NCI-H2029 (cell line): ENCODE data around the gene PLA2G6.

Experiments
- DNase-seq: peaks from one replicate; lab custom pipeline; 2025; lab: John Stamatoyannopoulos, UW

The PLA2G6 gene, protein sequence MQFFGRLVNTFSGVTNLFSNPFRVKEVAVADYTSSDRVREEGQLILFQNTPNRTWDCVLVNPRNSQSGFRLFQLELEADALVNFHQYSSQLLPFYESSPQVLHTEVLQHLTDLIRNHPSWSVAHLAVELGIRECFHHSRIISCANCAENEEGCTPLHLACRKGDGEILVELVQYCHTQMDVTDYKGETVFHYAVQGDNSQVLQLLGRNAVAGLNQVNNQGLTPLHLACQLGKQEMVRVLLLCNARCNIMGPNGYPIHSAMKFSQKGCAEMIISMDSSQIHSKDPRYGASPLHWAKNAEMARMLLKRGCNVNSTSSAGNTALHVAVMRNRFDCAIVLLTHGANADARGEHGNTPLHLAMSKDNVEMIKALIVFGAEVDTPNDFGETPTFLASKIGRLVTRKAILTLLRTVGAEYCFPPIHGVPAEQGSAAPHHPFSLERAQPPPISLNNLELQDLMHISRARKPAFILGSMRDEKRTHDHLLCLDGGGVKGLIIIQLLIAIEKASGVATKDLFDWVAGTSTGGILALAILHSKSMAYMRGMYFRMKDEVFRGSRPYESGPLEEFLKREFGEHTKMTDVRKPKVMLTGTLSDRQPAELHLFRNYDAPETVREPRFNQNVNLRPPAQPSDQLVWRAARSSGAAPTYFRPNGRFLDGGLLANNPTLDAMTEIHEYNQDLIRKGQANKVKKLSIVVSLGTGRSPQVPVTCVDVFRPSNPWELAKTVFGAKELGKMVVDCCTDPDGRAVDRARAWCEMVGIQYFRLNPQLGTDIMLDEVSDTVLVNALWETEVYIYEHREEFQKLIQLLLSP

DNA sequence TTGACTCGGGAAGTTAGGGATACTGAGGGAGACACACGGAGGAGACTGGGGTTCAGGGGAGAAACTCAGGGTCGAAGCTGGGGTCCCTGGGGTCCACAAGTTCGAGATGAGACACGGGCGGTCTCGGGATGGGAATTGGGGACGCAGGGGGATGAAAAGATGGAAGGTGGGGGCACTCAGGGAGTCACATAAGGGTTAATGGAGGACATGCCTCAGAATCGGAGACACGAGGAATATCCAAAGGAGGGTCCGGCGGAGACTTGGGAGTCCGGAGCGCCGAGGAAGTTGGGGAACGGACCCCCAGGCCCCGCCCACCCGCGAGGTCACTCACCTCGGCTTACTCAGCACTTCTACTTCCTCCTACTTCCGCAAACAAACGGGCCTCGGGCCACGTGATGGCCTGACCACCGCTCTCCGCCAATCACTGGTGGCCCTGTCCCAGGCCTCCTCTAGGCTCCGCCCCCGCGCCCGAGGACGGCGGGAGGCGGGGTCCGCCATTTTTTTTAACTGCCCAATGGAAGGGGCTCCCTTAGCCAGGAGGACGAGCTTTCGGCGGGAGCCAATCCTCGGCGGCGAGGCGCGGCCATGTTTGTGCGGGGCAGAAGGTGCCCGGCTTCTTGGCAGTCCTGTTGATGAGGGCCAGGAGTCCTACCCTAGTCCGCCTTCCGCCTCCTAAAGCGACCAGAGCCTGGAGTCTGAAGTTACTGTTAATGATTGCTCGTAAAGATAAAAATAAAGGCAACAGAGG is at the start of gene PLA2G6:
TSS of gene PLA2G6 (minus strand) at position 378 of the 748 bp plus-strand sequence. CDS start 12,404 bp downstream, outside the sequence.
- DNase-seq = peak; percentile 97

DNA sequence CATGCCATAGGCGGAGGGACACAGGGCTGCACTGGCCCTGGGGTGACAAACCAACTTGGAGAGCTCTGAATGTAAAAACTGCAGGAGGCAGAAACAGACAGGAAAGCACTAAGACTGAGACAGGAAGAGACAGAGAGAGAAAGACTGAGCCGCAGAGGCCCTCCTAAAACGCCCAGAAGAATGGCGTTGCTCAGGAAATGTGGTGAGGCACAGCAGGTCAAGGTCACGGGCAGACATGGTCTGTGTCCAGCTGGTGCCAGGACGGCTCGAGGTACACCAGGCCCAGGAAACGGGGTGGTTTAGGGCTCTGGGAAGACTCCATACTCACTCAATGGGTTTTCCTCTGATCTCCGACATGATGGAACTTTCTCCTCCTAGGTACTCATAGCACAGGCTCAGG is 49.3 kb upstream of the PLA2G6 start:
- no peak for DNase-seq

DNA sequence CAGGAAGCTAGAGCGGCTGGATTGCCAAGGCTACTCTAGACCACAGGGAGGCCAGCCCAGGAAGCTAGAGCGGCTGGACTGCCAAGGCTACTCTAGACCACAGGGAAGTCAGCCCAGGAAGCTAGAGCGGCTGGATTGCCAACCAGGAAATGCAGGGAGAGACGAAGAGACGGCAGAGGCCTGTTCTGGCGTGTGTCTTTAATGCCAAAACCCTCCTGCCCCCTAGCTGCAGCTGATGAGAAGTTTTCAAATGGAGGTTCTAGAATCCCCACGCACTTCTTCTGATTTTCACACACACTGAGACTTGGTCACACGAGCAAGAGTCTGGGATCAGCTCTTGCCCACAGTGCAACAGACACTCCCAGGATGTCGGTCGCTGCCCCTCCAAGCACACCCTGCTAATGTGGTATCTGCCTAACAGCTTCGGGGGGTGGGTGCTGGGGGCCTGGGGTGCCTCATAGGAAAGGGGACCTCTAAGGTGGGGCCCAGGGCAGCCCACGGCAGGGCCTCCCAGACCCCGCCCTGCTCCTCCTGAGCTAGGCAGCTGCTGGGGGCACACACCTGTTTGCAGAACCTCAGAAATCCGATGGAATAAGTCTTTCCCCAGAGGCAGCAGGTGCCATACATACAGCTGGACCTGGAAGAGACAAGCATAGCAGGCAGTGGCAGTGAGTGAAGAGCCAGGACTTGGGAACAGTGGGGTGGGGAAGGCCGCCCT is 48.6 kb upstream of the PLA2G6 start:
- DNase-seq = no peak

DNA sequence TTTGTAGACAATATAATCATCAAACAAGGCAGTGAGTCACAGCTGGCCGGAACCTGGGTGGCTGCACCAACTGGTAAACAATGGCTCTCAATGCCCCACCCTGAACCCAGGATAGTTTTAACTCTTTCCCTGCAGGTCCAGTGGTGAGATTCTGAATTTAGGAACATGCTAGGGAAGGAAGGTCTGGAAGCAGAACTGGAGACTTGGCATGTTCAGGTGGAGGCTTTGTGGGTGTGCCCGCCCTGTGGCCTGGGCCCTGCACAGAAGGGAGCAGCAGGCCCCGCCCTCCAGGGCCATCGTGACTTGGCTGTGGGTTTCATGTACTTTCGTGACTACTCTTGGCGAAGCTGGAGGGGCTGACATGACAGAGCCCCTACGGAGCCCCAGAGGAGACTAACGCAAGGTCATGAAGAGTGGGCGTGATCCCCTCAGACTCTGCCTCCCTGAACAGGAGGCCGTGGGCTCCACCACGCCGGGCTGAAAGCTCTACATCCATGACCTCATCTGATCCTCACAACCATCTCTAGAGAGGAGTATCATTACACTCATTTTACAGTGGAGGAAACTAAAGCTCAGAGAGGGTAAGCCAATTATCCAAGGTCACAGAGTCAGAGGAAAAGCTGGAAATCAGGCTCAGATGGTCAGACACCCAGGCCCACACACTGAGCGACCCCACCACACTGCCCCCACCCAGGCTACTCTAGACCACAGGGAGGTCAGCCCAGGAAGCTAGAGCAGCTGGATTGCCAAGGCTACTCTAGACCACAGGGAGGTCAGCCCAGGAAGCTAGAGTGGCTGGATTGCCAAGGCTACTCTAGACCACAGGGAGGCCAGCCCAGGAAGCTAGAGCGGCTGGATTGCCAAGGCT is 47.5 kb upstream of the PLA2G6 start:
- no peak for DNase-seq

DNA sequence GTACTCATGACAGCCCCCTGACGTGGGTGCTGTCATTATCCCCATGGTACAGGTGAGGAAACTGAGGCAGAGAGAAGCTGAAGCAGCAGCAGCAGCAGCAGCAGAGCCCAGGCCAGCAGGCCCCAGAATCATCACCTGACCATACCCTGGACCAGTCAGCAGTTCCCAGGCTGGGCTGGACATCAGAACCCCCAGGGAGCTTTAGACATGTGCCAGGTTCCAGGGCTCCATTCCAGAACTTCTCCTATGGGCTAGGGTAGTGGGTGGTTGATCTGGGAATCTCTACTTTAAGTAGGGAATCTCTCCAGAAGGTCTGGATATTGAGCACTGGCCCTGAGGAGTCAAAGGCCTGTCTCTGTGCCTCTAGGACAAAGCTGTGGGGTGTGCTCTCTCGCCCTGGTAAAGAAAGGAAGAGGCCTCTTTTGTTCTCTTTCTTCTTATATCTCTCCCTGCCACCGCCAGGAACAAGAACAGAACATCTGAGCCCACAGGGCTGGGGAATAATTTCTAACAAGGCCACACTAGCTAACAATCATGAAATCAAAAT is 46.8 kb upstream of the PLA2G6 start:
- no peak for DNase-seq

DNA sequence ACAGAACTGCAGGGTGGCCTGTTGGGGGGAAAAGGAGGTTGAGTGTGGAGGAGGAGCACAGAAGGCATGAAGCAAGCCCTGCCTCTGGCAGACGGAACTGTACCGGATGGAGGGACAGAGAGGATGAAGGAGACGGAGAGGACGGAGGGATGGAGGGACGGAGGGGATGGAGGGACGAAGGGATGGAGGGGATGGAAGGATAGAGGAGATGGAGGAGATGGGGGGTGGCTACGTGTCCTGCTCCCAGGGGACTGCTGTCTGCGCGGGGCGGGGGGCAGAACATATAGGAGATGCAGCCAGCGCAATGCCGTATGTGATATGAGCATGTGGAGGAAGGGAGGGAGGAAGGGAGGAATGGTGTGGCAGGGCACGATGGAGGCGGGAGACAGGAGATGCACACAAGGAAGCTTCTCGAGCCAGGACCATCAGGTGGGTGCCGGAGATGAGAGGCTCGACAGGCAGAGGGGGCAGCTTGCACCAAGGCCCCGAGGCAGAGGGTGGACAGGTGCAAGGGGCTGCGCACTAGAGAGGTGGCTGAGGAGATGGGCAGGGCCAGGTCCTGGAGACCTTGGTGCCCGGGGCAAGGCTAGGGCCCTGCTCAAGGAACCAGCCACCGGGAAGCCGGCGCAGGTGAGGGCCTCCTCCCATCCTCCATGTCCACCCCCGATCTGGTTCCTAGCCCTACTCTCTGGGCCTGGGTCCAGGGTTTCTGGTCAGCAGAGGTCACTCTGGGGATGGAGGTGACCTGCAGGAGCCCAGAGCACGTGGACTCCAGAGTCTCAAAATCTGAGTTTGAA is 45.4 kb upstream of the PLA2G6 start:
- DNase-seq = no peak

DNA sequence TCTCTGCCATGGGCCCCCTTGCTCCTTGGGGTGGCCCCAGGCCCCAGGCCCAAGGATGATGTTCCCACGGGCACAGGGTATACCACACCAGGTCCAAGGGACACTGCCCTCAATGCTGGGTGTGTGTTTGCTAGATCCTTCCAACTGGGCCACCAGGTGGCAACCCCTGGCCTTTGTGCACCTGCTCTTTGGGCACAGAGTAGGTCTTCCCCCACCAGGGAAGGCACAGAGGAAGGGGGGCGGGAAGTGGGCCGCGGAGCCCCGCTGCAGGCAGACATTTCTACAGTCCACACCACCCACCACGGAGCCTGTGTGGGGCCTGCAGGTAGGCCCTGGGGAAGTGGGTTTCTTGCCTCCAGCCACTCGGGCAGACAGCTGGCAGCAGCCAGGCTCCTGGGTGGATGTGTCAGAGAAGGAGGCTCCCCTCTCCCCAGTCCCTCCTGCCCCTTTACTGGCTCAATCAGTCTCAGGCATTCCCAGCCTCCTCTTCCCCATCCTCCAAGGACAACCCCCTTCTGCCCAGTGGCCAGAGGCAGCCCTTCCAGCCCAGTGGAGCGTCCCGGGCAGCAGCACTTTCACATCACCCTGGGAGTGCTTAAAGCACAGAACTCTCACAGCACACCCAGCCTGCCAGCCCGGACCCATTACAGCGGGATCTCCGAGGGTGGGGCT is 41.8 kb upstream of the PLA2G6 start:
- no peak for DNase-seq

DNA sequence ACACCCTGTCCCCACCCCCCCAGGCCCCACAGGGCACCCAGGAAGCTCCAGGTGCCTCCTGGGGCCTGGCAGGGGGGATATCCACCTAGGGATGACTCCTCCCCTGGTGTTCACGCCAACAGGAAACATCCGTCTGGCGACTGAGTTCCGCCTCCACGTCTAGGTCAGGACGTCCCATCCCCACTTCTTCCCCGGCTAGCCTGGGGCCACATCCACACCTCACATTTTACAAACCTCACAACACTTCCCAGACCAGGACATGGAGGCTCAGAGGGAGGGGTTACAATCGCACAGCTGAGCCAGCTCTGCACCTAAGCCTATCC is 41.1 kb upstream of the PLA2G6 start:
- no peak for DNase-seq

DNA sequence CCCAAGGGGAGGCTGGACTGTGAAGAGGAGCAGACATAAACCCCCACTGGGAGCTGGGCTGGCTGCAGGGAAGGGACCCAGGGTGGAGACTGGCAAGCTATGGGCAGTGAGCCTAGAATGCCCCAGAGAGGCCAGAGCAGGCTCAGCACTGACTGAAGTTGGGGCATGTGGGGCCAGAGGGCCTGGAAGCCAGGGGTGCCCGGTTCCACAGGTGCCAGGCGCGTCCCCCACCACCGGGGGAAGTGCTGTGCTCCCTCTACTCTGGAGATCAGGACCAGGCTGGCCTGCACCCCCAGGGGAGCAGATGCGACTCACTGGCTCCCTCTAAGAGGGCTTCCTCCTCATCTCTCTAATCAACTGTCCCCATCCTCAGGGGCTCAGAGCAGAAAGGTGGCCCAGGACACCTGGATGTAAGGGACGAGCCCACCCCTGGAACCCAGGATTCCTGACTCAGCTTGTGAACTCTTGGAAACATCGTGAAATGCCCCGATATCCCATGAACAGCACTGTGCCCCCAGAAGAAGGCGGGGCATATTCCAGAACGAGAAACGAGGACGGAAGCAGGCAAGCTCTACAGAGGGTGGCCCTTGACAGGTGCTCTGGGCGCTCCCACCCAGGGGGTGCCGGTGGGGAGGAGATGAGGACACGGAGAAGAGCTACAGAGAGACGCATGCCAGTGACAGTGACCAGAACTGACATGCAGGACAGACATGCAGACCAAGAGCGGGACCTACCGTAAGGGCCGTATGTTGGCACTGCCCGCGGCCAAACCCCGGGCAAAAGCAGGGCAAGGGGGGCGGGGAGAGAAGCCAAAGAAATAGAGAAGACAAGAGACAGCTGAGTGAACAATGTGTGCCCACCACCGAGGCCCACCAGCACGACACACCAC is 40.5 kb upstream of the PLA2G6 start:
- DNase-seq = no peak

DNA sequence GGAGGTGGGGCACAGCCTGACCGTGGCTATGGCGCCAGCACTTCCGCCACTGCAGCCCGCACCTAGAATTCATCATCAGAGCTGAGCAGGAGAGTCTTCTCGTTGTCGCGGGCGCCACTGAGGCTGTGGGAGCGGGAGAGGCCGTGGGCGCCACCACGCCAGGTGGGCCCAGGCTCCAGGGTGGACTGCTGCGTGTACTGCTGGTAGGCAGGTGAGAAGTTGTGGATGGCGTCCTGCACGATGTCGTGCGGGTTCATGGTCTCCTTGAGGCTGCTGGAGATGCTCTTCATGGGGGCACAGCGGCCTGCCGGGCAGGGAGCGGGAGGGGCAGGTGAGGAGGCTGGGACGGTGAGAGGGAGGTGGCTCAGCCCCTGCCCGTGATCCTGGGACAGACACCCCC is 39.8 kb upstream of the PLA2G6 start:
- no peak for DNase-seq

DNA sequence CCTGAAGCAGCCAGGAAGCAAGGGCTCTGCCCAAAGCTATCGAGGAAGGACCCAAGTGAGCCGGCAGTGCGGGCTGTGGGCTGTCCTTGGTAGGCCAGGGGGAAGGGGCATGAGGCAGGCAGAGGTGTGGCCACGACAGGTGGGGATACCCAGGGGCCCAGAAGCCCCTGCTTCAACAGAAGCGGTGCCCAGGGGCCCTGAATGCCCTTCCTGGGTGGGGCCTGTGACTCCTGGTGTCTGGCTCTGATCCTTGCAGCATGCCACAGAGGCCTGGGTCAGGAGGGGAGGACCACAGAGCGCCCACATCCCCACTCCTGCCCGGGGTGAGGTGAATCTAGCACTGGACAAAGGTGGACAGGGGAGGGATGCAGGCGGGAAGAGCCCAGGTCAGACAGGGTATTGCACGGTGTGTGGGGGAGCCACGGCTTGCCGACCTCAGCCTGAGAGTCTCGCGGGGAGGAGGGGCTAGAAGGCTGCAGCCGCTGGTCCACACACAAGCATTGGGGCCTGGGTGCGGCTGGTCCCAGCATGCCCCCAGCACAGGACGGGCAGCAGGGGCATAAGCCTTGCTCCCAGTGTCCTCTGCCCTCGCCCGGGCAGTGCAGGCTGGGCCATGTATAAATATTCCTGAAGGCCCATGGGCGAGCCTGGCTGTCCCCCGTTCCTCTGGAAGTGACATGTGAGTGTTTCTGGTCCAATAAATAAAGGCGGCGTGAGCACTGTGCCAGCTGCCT is 39.2 kb upstream of the PLA2G6 start:
- DNase-seq = no peak

DNA sequence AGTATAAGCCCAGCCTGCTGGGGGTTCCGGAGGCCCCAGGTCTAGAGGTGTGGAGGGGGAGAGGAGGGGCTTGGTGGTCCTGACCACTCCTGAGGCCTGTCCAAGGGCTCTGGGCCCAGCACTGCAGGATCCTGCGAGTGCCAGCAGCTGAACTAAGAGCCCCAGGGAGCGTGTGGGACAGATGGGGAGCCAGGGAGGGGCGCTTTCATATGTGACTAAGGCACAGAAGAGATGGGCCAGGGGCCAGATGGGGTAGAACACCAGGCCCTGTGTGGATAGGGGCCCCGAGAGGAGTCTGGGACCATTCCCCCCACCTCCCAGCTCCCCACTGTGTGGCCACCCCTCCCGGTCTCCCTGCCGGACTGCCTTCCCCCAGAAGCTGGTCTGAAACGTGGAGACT is 38.5 kb upstream of the PLA2G6 start:
- DNase-seq = no peak

DNA sequence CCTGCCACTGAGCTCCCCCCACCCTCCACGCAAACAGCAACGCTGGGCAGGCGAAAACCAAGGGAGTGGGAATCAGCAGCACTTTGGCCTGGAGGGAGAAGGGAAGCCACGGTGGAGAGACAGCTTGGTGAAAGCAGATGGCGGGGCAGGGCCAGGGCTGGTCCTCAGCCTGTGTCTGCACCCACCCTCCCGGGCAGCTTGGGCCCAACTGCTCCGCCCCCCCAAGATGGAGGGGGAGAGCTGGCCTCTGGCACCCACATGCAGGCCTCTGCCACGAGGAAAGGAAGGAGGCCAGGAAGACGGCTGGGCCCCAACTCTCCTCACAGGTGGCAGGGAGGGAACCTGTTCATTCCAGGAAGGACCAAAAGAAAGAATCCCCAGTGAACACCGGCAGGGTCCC is 38.0 kb upstream of the PLA2G6 start:
- no peak for DNase-seq

DNA sequence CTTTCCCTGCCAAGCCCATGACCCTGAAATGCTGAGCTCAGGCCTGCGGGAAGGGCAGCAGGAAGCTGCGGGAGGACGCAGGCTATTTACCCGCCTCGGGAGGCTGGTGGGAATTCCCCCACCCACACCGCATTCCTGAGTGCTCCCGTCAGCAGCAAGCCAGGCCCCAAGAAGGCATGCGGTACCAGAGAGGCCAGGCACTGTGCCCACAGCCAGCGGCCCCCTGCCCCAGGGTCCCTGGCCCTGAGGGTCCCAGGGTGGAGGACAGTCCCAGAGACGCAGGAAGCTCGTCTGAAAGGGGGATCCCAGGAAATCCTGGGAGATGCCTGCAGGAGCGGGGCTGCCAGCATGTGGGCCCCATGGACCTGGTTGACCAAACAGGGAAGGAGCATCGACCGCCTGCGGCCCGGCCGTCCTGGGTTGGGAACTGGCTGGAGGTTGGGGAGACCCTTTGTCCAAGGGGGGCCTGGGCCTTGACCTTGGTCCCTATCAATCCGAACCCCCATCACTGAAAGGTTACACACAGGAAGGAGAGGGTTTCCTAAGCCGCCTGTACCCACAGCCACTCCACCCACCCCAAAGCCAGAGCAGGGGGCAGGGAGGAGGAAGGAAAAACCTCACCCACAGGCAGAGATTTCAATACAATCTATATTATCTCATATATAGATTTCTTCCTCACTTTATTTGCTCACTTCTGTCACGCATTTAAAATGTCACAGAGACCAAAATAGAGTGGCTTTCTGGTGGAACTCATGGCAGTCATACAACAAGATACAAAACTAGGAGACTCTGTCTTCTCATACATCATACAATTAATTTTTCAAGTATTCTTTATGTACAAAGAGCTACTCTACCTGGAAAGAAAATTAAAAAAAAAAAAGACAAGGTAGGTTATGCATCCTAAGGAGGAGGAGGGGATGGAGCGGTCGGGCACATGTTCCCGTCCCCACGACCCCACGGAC is 37.3 kb upstream of the PLA2G6 start:
- DNase-seq = no peak

DNA sequence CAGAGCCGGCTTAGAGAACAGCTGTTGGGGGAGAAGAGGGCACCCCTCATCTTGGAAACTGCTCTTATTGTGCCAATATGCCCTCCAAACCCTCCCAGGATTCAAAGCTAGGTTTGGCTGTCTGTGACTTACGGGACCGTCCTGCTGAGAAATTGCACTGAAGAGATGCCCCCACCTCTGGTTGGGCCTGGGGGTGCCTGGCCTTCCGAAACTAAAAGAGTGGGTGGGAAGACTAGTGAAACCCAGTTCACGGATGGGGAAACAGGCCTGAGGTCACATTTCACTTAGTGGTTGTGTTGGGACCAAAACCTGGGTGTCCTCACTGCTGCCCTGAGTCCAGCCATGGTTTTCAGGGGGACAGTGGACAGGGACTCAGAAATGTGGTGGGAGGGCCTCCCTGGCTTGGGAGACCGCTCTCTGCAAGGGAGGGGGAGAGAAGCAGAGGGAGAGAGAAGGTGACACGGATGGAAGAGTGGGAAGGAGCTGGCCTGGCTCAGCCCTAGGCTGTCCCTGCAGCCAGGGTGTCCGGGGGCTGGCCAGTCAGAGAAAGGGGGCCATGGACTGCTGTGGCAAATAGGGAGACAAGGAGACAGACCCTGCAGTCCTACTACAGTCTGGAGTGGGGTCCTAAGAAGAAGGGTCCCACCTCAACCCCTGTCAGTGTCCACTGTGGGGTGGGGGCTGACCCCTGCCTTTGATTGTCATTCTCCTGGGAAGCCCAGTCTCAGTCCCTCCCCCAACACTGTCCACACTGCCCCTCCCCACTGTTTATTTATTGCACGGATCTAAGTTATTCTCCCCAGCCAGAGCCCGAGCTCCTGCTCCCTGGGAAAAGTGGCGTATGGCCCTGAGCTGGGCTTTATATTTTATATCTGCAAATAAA is 33.8 kb upstream of the PLA2G6 start:
- no peak for DNase-seq
